Ascending aorta (tissue), 2 donors: ENCODE data around the gene ABHD2. TPM values are rescaled to one million over a fixed set of nuclear protein-coding genes. Genes with fewer than 3 reads are reported as not detected.

Source experiments
- DNase-seq, 2 donors: peaks; one replicate each; pipeline ENCODE4 v3.0.0-alpha.2; 2019; ENCODE audit warnings: low spot score in 2 of 2
- H3K27ac ChIP-seq, 2 donors: fragments of 200-600 bp; sonication (generic); one replicate each; pipeline ENCODE4 v1.5.1; 2016 to 2017; ENCODE audit warnings: mild to moderate bottlenecking in 1 of 2
- H3K27me3 ChIP-seq: fragments of 200-600 bp; sonication (generic); one replicate; pipeline ENCODE4 v1.5.1; 2017
- H3K36me3 ChIP-seq, 2 donors: fragments of 200-600 bp; sonication (generic); one replicate each; pipeline ENCODE4 v1.5.1; 2016
- H3K4me1 ChIP-seq, 2 donors: fragments of 200-600 bp; sonication (generic); one replicate each; pipeline ENCODE4 v1.5.1; 2016 to 2017; ENCODE audit warnings: mild to moderate bottlenecking in 1 of 2
- H3K4me3 ChIP-seq, 2 donors: fragments of 200-600 bp; sonication (generic); one replicate each; pipeline ENCODE4 v1.5.1; 2016 to 2017; ENCODE audit warnings: mild to moderate bottlenecking in 1 of 2
- H3K9me3 ChIP-seq, 2 donors: fragments of 200-600 bp; sonication (generic); one replicate each; pipeline ENCODE4 v1.5.1; 2016
- intact Hi-C: fragments of 100-400 bp; cut with DNase I; formaldehyde crosslinking; loops from one replicate; pipeline ENCODE4 v1.15.1; 2023
- total RNA-seq: library from RNA; depleted of rRNA; stranded (reverse); fragments of >200 nt; gene quantifications from one replicate; pipeline ENCODE4 v1.1.0, GENCODE V29; 2016
- TF ChIP-seq, protein P1 (sequence below), 3 experiments: fragments of 200-600 bp in 2 of 3; fragments of 450-650 bp in 1 of 3; sonication (generic) in 2 of 3; IDR thresholded peaks; one replicate each; pipeline ENCODE4 v1.5.1; 2016 to 2019; ENCODE audit warnings: antibody characterized with exemption in 3 of 3, mild to moderate bottlenecking in 1 of 3, moderate library complexity in 1 of 3

ABHD2 gene
- total RNA-seq, 1 donor from 2014 or later, result 228 TPM

GRCh38 chr15:89058876-89059405 is 29.3 kb upstream of the ABHD2 start:
- Histone ChIP-seq H3K4me1 (peaks cover 0 to 10% of the 10 kb centered on the region in 2 donors), H3K27ac (peak overlapping the region in 1 of 2 donors; percentile 50), H3K36me3 (no peaks in the 10 kb centered on the region), H3K9me3 (no peaks in the 10 kb centered on the region), H3K4me3 (no peak overlapping the region), H3K27me3 (no peaks in the 10 kb centered on the region)
- peak in 1 of 2 donors; percentile 55 for DNase-seq
- TF ChIP-seq, protein P1, sequence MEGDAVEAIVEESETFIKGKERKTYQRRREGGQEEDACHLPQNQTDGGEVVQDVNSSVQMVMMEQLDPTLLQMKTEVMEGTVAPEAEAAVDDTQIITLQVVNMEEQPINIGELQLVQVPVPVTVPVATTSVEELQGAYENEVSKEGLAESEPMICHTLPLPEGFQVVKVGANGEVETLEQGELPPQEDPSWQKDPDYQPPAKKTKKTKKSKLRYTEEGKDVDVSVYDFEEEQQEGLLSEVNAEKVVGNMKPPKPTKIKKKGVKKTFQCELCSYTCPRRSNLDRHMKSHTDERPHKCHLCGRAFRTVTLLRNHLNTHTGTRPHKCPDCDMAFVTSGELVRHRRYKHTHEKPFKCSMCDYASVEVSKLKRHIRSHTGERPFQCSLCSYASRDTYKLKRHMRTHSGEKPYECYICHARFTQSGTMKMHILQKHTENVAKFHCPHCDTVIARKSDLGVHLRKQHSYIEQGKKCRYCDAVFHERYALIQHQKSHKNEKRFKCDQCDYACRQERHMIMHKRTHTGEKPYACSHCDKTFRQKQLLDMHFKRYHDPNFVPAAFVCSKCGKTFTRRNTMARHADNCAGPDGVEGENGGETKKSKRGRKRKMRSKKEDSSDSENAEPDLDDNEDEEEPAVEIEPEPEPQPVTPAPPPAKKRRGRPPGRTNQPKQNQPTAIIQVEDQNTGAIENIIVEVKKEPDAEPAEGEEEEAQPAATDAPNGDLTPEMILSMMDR (IDR thresholded peaks at IDR 0.05), result no peak
- intact Hi-C loops, result loop anchor here (5.0 kb wide), 1 partner anchor 183 kb away; the partner anchor contains the start of gene FANCI

DNA sequence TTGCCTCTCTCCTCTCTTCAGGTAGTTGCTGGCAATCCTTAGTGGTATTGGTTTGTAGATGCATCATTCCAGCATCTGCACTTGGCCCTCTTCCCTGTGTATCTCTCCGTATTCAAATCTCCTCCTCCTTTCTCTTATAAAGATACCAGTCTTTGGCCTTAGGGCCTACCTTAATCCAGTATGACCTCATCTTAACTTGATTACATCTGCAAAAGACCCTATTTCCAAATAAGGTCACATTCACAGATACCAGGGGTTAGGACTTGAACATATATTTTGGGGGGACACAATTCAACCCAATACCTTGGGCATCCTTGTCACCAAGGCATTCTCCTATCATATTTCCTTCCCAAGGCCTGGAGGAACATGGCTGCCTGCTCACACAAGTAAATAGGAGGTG is 22.0 kb upstream of the ABHD2 start:
- H3K4me3 ChIP-seq, result no peak overlapping the region
- H3K36me3 ChIP-seq, result peaks cover 0 to 6% of the 10 kb centered on the region in 2 donors
- peaks cover 0 to 2% of the 10 kb centered on the region in 2 donors for H3K4me1 ChIP-seq
- H3K27me3 ChIP-seq, result no peaks in the 10 kb centered on the region
- TF ChIP-seq, protein P1 (IDR thresholded peaks at IDR 0.05), result no peak
- H3K27ac ChIP-seq, result no peak overlapping the region
- intact Hi-C loops, result no loop called here
- no peak for DNase-seq
- H3K9me3 ChIP-seq, result peaks cover 0 to 9% of the 10 kb centered on the region in 2 donors

DNA sequence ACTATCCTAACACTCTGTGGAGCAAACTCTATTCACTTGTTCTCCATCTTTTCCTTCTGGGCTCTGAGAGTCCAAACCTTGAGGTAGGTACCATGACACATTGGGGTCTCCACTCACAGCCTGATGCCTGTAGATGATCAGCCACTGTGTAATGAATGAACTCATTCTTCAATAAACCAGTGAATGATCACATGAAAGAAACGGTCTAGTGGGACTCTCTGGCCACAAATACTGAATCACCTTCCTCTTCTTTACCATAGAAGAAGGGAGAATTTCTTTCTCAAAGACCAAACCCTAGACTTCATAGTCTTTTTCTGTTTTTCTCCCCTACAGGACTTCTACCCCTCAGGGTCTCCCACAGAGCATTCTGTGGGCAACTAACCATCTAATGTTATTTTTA is 20.5 kb upstream of the ABHD2 start:
- TF ChIP-seq, protein P1 (IDR thresholded peaks at IDR 0.05), result no peak
- Histone ChIP-seq H3K4me1 (peaks cover 0 to 2% of the 10 kb centered on the region in 2 donors), H3K27me3 (no peaks in the 10 kb centered on the region), H3K4me3 (no peak overlapping the region), H3K9me3 (peaks cover 0 to 9% of the 10 kb centered on the region in 2 donors), H3K36me3 (peaks cover 0 to 6% of the 10 kb centered on the region in 2 donors), H3K27ac (no peak overlapping the region)
- DNase-seq, result peak in 1 of 2 donors; percentile 2
- intact Hi-C loops, result no loop called here

- intact Hi-C loops, result no loop called here
- Histone ChIP-seq H3K9me3 (peaks cover 0 to 9% of the 10 kb centered on the region in 2 donors), H3K4me1 (peaks cover 0 to 2% of the 10 kb centered on the region in 2 donors), H3K27me3 (no peaks in the 10 kb centered on the region), H3K4me3 (no peak overlapping the region), H3K36me3 (peaks cover 0 to 6% of the 10 kb centered on the region in 2 donors), H3K27ac (no peak overlapping the region)
- TF ChIP-seq, protein P1 (IDR thresholded peaks at IDR 0.05), result no peak
- DNase-seq, result peak in 1 of 2 donors; percentile 64
Measured at GRCh38 chr15:89068325-89068784, 19.9 kb upstream of the ABHD2 start.

DNA sequence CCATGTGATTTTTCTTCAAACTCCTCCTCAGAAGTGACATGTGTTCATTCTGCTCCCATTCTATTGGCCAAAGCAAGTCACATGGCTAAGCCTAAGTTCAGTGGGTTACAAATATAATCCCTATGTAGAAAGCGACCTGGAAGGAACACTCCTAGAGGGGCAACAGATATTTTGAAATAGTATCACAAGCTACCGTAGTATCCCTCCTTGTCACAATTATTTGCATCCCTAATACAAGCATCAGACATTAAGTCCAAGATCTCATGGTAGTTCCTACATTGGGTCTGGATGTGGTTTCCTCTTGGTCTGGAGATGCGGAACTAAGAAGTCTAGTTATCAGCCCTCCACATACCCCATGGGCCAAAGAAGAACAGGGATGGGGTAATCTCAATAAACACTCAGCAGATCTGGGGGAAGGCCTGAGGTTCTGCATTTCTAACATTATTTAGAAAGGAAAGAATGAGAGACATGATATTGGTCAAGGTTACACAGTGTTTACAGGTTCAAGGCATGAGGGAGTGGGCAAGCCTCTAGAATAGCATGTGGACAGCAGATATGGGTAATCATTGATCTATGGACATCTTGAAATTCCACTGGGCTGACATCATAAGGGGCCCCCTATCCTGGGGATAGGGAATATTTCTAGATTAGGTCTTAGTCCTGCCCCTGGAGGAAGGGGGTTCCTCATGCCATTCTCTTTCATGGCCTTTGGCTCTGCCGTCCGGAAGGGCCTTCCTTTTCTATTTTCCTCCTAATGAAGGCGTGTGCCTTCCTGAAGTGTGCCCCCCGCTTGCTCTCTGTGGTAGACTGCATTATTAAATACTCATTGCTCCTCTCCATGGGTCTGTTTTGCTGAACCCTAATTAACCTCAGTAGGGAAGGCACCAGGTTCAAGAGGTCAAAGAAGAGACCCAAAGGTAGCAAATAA is 17.8 kb upstream of the ABHD2 start:
- Histone ChIP-seq H3K36me3 (peaks cover 0 to 6% of the 10 kb centered on the region in 2 donors), H3K27ac (no peak overlapping the region), H3K27me3 (no peaks in the 10 kb centered on the region), H3K4me3 (no peak overlapping the region), H3K4me1 (peaks cover 0 to 2% of the 10 kb centered on the region in 2 donors), H3K9me3 (peaks cover 0 to 9% of the 10 kb centered on the region in 2 donors)
- intact Hi-C loops, result no loop called here
- TF ChIP-seq, protein P1 (IDR thresholded peaks at IDR 0.05), result no peak
- DNase-seq, result peak in 1 of 2 donors; percentile 43
